Activated CD4-positive, alpha-beta T cell treated with anti-CD3 and anti-CD28 coated beads for 36 hours (primary cell): ENCODE results near the gene PTPRM. TPM values are rescaled to one million over a fixed set of nuclear protein-coding genes. Genes with fewer than 3 reads are reported as not detected.
A peak's percentile ranks its signal among the peaks of the same experiment; 100 is the strongest.

Experiments
- ATAC-seq: fragments of 200-7000 bp; cut with Tn5 transposase; one replicate; pipeline ENCODE4 v1.10.0; 2021; ENCODE audit warnings: mild to moderate bottlenecking, moderate library complexity
- CTCF ChIA-PET: fragments of 350-600 bp; sonication (Branson Sonifier 250); formaldehyde crosslinking; loops from one replicate; lab custom pipeline; 2021; ENCODE audit warnings: antibody characterized with exemption; lab: Charles Lee
- POLR2A ChIA-PET: fragments of 350-600 bp; sonication (Branson Sonifier 250); formaldehyde crosslinking; loops from one replicate; lab custom pipeline; 2021; ENCODE audit warnings: antibody characterized with exemption, inconsistent platforms; lab: Charles Lee
- DNase-seq: peaks from one replicate; pipeline ENCODE4 v3.0.0-alpha.2; 2020
- H3K27ac Mint-ChIP-seq: one replicate; pipeline ENCODE4 v1.8.0; 2021; ENCODE audit warnings: mixed read lengths
- H3K27me3 Mint-ChIP-seq: one replicate; pipeline ENCODE4 v1.8.0; 2021; ENCODE audit warnings: mixed read lengths
- H3K36me3 Mint-ChIP-seq: one replicate; pipeline ENCODE4 v1.8.0; 2021; ENCODE audit warnings: low read depth, mixed read lengths
- H3K4me1 Mint-ChIP-seq: one replicate; pipeline ENCODE4 v1.8.0; 2021; ENCODE audit warnings: mixed read lengths
- H3K4me3 Mint-ChIP-seq: one replicate; pipeline ENCODE4 v1.8.0; 2021; ENCODE audit warnings: mild to moderate bottlenecking, moderate library complexity, mixed read lengths
- H3K9me3 Mint-ChIP-seq: one replicate; pipeline ENCODE4 v1.8.0; 2021; ENCODE audit warnings: low read depth, mixed read lengths
- intact Hi-C, 2 experiments: fragments of 100-400 bp; cut with DNase I in 1 of 2; cut with micrococcal nuclease in 1 of 2; formaldehyde crosslinking; loops; one replicate each; pipeline versions ENCODE4 v1.14.2 to v1.15.1; 2022 to 2024; cut with DNase I, micrococcal nuclease
- total RNA-seq, 2 experiments: library from RNA; stranded (reverse); gene quantifications; one replicate each; pipeline ENCODE4 v1.2.3, GENCODE V29; 2021

The PTPRM gene
- total RNA-seq, 2 experiments from 2014 or later, result 6.5 to 14.0 TPM

DNA sequence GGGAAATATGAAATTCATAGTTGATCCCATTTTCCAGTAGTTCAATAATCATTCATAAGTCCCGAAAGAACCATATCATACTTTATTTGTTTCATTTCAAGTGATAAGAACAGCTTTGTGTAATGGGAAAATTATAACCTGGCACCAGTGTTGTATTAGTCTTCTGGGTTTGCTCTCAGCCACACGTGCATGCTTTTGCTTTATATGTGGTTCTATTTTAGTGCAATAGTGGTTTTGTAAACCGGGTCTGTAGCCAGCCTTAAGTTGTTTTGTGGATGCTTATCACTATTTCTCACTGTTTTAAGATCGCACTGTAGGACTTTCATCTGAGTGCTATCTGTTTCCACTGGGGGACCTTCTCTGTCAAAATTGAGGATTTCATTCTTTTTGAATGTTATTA lies 203.8 kb downstream of the PTPRM start:
- no peaks in the 10 kb centered on the region for H3K9me3 Mint-ChIP-seq
- intact Hi-C loops, result no loop called here
- ATAC-seq, result no peak
- H3K27me3 Mint-ChIP-seq, result no peaks in the 10 kb centered on the region
- no peak overlapping the region for H3K27ac Mint-ChIP-seq
- CTCF ChIA-PET, result interaction anchor here (0.7 kb wide), 1 partner anchor 97 kb away, joined by 3 read pairs; no protein-coding TSS in a partner anchor
- H3K4me3 Mint-ChIP-seq, result no peak overlapping the region
- POLR2A ChIA-PET, result no interaction called here
- no peaks in the 10 kb centered on the region for H3K4me1 Mint-ChIP-seq
- no peak for DNase-seq
- no peaks in the 10 kb centered on the region for H3K36me3 Mint-ChIP-seq

DNA sequence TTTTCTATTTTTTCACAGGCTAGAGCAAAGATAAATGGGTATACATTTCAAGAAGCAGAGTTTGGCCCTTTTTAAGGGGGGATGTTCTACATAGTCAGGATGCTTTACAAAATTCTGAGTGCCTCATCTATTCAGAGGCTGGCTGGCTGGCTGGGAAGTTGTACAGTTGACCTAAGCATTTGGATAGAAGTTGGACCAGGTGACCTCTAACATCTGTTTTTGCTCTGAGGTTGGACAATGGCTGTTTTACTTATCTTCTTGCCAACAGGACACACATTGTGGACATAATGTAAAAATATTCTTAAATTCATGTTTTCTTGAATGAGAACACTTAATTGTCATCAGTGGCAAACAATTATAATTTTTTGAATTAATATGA lies 205.4 kb downstream of the PTPRM start:
- ATAC-seq, result no peak
- no peaks in the 10 kb centered on the region for H3K4me1 Mint-ChIP-seq
- intact Hi-C loops, result no loop called here
- POLR2A ChIA-PET, result no interaction called here
- H3K27me3 Mint-ChIP-seq, result no peaks in the 10 kb centered on the region
- no peak for DNase-seq
- H3K4me3 Mint-ChIP-seq, result no peak overlapping the region
- CTCF ChIA-PET, result no interaction called here
- no peaks in the 10 kb centered on the region for H3K9me3 Mint-ChIP-seq
- H3K36me3 Mint-ChIP-seq, result no peaks in the 10 kb centered on the region
- no peak overlapping the region for H3K27ac Mint-ChIP-seq

DNA sequence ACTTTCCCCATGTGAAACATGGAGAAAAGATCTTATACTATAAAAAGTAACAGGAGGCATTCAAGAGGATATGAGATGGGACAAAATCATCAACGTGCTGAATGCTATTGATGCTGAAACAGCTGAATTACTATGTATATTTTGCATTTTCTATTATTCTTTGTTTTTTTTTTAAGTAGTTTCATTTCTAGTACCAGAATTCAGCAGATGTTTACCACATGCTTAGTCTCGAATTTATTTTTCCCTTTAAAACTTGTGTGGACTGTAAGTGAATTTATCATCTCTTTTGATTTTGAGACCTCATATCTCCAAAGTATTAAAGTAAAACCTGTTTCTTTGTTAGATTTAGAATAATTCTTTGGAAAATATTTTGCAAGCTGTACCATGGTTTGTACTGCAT lies 205.8 kb downstream of the PTPRM start:
- ChIA-PET CTCF (no interaction called here), POLR2A (no interaction called here)
- DNase-seq (no peak), ATAC-seq (no peak)
- H3K4me1 Mint-ChIP-seq, result no peaks in the 10 kb centered on the region
- H3K36me3 Mint-ChIP-seq, result no peaks in the 10 kb centered on the region
- H3K9me3 Mint-ChIP-seq, result no peaks in the 10 kb centered on the region
- no peaks in the 10 kb centered on the region for H3K27me3 Mint-ChIP-seq
- H3K4me3 Mint-ChIP-seq, result no peak overlapping the region
- no peak overlapping the region for H3K27ac Mint-ChIP-seq
- intact Hi-C loops, result no loop called here

DNA sequence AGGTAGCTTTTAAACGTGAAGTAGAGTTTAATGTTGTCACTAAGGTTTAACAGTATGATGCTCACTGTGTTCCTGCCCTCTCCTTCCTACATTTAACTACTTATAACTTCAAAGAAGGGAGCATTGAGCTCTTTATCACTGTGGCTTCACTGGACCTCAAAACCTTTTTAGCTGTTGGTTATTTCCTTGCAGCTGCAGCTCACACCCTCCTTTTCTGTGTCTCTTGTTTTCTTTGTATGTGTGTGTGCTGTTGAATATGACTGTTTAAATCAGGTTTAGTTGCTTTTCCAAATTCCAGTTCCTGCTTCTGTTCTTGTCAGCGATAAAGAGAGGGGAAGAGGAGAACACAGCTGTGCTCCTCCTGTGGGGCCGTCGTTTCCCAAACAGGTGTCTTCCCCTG lies 208.0 kb downstream of the PTPRM start:
- ATAC-seq (no peak), DNase-seq (no peak)
- CTCF ChIA-PET, result no interaction called here
- no peak overlapping the region for H3K27ac Mint-ChIP-seq
- H3K9me3 Mint-ChIP-seq, result no peaks in the 10 kb centered on the region
- H3K4me1 Mint-ChIP-seq, result peaks cover 2% of the 10 kb centered on the region
- intact Hi-C loops, result no loop called here
- H3K27me3 Mint-ChIP-seq, result peaks cover 3% of the 10 kb centered on the region
- H3K36me3 Mint-ChIP-seq, result no peaks in the 10 kb centered on the region
- no peak overlapping the region for H3K4me3 Mint-ChIP-seq
- POLR2A ChIA-PET, result no interaction called here

DNA sequence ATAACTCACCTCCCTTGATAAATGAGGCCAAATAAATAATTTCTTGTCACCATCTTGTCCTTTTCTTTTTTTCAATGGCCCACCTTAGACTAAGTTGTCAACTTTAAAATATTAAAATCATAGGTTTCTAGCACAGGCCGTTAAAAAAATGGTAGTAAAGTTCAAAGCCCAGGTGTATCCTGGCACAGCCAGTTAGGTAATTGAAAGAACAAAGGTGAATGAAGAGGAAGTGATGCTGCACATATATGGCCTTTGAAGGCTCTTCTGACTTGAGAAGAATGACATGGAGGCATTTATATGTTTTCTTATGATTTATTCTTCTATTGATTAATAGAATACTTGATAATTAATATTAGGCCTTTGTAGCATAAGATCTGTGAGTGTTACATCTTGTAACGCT lies 208.7 kb downstream of the PTPRM start:
- Mint-ChIP-seq H3K4me1 (peaks cover 2% of the 10 kb centered on the region), H3K36me3 (no peaks in the 10 kb centered on the region), H3K9me3 (no peaks in the 10 kb centered on the region), H3K27ac (no peak overlapping the region), H3K4me3 (no peak overlapping the region), H3K27me3 (peaks cover 6% of the 10 kb centered on the region)
- ATAC-seq, result no peak
- no peak for DNase-seq
- ChIA-PET POLR2A (no interaction called here), CTCF (interaction anchor here (0.6 kb wide), 1 partner anchor 208 kb away, joined by 4 read pairs; no protein-coding TSS in a partner anchor)
- intact Hi-C loops, result no loop called here

DNA sequence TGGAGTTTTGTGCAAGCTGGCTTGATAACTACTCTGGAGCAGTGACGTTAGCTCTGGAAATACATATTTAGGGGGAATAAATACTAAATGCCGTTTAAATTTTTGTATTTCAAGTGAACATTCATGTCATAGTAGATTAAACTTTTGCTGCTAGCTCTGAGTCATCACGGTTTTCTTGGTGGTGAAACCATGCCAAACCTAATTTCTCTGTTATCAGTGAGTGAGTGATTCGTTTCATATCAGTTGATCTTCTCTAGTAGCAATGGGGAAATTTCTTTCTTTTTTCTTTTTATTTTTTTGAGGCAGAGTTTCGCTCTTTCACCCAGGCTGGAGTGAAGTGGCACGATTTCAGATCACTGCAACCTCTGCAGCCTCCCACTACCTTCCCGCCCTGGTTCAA lies 211.1 kb downstream of the PTPRM start:
- DNase-seq (no peak), ATAC-seq (peak; percentile 23)
- Mint-ChIP-seq H3K36me3 (no peaks in the 10 kb centered on the region), H3K27me3 (peaks cover 6% of the 10 kb centered on the region), H3K9me3 (no peaks in the 10 kb centered on the region), H3K4me1 (peaks cover 2% of the 10 kb centered on the region), H3K27ac (no peak overlapping the region), H3K4me3 (no peak overlapping the region)
- intact Hi-C loops, result no loop called here
- POLR2A ChIA-PET, result no interaction called here
- CTCF ChIA-PET, result no interaction called here

DNA sequence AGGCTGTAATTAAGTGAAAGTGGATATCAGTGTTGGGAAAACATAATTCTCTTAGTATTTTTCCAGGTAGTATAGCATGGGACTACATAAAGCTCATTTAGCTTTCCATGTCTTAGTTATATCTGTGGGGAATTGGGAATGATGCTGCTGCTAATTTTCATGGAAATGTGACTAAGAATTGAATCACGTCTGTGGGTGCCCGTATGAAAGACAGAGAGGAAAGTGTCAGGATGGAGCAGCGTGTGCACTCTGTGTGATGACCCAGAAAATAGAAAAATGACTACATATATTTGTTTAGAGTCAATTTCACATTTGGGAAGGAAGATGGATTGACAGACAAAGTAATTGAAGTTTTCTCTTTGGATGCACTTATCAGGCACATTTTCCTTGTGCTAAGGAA lies 212.1 kb downstream of the PTPRM start:
- no peak for ATAC-seq
- H3K4me3 Mint-ChIP-seq, result no peak overlapping the region
- peaks cover 2% of the 10 kb centered on the region for H3K4me1 Mint-ChIP-seq
- peaks cover 6% of the 10 kb centered on the region for H3K27me3 Mint-ChIP-seq
- no peak for DNase-seq
- no peak overlapping the region for H3K27ac Mint-ChIP-seq
- ChIA-PET CTCF (no interaction called here), POLR2A (no interaction called here)
- H3K36me3 Mint-ChIP-seq, result no peaks in the 10 kb centered on the region
- no peaks in the 10 kb centered on the region for H3K9me3 Mint-ChIP-seq
- intact Hi-C loops, result no loop called here

DNA sequence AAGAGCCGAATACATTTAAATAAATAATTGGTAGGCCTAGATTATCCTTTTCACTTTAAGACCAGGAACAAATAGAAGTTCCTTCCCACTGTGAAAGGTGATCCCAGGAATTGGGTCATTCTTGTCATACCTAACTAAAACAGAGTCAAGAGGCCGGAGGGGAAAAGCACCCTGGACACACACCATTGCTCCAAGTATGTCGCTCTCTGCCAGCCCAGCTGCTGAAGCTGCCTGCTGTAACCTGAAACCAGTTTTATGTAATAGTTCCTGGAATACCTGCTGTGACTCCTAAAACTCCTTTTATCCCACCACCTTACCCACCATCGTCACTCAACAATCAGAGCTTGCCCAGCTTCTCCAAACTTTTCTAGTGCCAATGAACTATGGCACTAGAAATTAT lies 217.1 kb downstream of the PTPRM start:
- Mint-ChIP-seq H3K27me3 (peaks cover 5% of the 10 kb centered on the region), H3K27ac (no peak overlapping the region), H3K4me3 (no peak overlapping the region), H3K9me3 (no peaks in the 10 kb centered on the region), H3K4me1 (peaks cover under 1% of the 10 kb centered on the region), H3K36me3 (no peaks in the 10 kb centered on the region)
- intact Hi-C loops, result no loop called here
- no peak for ATAC-seq
- ChIA-PET CTCF (no interaction called here), POLR2A (no interaction called here)
- no peak for DNase-seq

DNA sequence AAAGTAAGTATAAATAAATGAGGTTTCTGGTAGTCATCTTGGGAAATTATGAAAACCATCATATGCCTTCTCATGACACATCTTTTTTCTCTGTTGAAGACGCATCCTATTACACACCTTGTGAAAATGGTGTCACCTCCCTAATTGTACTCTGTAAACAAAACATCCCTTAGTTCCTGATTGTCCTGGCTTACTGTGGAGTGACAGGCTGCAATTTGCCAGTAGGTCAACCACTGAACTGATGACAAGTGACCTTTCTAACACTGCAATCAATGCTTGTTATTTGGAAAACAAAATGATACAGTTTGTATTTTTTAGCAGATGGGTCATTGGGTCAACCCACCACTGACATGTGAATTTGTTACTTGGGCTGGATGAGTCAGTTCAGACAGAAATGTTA lies 219.5 kb downstream of the PTPRM start:
- Mint-ChIP-seq H3K36me3 (no peaks in the 10 kb centered on the region), H3K9me3 (no peaks in the 10 kb centered on the region), H3K4me1 (no peaks in the 10 kb centered on the region), H3K27me3 (no peaks in the 10 kb centered on the region), H3K4me3 (no peak overlapping the region), H3K27ac (no peak overlapping the region)
- ATAC-seq (no peak), DNase-seq (no peak)
- intact Hi-C loops, result no loop called here
- CTCF ChIA-PET, result no interaction called here
- POLR2A ChIA-PET, result no interaction called here

DNA sequence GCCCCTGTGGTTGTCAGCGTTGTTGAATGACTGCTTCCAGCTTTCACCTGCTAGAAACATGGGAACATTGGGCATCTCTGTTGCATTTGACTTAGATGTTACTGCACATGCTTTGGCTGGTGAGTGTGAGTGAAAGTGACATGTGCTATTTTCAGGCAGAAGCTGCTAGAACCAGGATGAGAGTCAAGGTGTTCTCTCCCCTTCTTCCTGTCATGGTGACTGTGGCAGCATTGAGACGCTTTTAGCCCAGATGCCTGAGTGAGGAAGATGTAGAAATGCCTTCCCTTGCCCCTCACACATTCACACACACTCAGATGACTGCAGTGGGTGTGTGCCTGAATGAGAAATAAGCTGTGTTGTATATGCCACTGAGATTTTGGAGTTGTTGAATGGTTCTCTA lies 220.2 kb downstream of the PTPRM start:
- Mint-ChIP-seq H3K4me3 (no peak overlapping the region), H3K27me3 (no peaks in the 10 kb centered on the region), H3K9me3 (no peaks in the 10 kb centered on the region), H3K36me3 (no peaks in the 10 kb centered on the region), H3K27ac (no peak overlapping the region), H3K4me1 (no peaks in the 10 kb centered on the region)
- intact Hi-C loops, result no loop called here
- no peak for ATAC-seq
- no peak for DNase-seq
- ChIA-PET POLR2A (no interaction called here), CTCF (interaction anchor here (0.6 kb wide), 2 partner anchors 115 to 1189 kb away, joined by 3 to 4 read pairs; no protein-coding TSS in a partner anchor)

DNA sequence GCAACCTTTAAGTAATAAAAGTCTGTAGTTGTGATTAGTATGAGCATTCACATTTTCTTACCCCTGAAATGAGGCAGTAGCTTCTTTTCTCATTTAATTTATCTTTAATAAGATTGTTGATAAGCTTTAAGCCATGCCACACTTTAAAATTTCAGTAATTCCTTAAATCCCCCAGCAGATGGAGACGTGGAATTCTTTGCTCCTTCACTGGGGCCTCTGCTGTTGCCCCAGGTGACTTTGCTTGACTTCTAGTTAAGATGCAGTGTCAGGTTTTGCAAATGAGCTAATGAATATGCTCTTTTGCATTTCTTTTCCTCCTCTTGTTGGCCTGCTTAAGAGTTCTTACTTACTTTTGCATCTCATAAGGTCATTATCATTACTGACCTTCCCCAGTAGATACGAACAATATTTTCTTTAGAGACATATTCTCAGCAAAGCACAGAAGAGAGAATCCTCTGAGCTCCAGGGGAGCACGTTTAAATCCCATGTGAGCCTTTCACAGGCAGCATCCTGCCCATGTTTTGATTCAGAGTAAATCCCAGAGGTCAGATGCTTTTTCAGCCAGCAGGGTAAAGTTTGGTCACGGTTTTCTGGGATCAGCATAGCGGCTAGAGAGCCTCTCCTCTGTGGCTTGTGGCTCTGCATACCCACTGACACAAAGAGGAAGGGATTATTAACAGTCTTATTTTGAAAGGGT lies 222.9 kb downstream of the PTPRM start:
- ATAC-seq, result no peak
- Mint-ChIP-seq H3K9me3 (no peaks in the 10 kb centered on the region), H3K36me3 (no peaks in the 10 kb centered on the region), H3K4me3 (no peak overlapping the region), H3K27ac (no peak overlapping the region), H3K4me1 (no peaks in the 10 kb centered on the region), H3K27me3 (no peaks in the 10 kb centered on the region)
- DNase-seq, result peak; percentile 5
- ChIA-PET POLR2A (no interaction called here), CTCF (interaction anchor here (1.2 kb wide), 1 partner anchor 165 kb away, joined by 3 read pairs; no protein-coding TSS in a partner anchor)
- intact Hi-C loops, result no loop called here

DNA sequence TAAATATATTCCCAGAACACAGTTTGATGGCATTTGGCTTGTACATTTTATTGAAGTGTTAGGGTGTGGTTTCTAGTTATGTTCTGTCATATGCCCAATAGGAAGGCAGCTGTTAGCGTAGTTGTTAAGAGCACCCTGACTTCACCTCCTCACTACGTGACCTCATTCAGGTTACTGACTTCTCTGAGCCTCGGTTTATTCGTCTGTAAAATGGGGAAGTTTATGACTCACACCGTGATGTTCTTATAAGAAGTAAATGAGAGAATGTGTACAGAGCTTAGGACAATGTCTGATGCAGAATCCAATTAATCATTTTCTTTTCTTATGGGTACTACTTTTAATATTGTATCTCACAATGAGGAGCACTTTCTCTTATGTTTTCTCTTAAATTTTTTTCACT lies 226.0 kb downstream of the PTPRM start:
- DNase-seq (no peak), ATAC-seq (no peak)
- intact Hi-C loops, result no loop called here
- CTCF ChIA-PET, result no interaction called here
- Mint-ChIP-seq H3K4me3 (no peak overlapping the region), H3K9me3 (no peaks in the 10 kb centered on the region), H3K27ac (no peak overlapping the region), H3K27me3 (no peaks in the 10 kb centered on the region), H3K36me3 (no peaks in the 10 kb centered on the region), H3K4me1 (no peaks in the 10 kb centered on the region)
- POLR2A ChIA-PET, result no interaction called here
